Esophagus squamous epithelium (tissue), 4 donors: ENCODE measurements around the gene EPN3.

Source experiments
- CTCF ChIP-seq, 6 experiments: fragments of 450-650 bp in 4 of 6; fragments of 200-600 bp in 2 of 6; sonication (generic) in 2 of 6; IDR thresholded peaks; one replicate each; pipeline ENCODE4 v1.5.1; 2016 to 2019; ENCODE audit warnings: antibody characterized with exemption in 6 of 6, mild to moderate bottlenecking in 4 of 6, moderate library complexity in 4 of 6
- POLR2A ChIP-seq, 4 donors: fragments of 450-650 bp; IDR thresholded peaks; one replicate each; pipeline ENCODE4 v1.6.1; 2017; ENCODE audit warnings: antibody characterized with exemption in 4 of 4, mild to moderate bottlenecking in 4 of 4, moderate library complexity in 3 of 4

- no peak for TF ChIP-seq CTCF (IDR thresholded peaks at IDR 0.05)
- TF ChIP-seq POLR2A (IDR thresholded peaks at IDR 0.05) = no peak
These were observed 30.1 kb upstream of the EPN3 start for GRCh38 chr17:50502301-50502990.
